AG04450 (cell line): ENCODE measurements around the gene BRMS1L. TPM values are rescaled to one million over a fixed set of nuclear protein-coding genes. Genes with fewer than 3 reads are reported as not detected.

ENCODE experiments used
- CTCF ChIA-PET: fragments of 300-600, 350-600 bp; formaldehyde crosslinking; extraction: SDS; loops from one replicate; lab custom pipeline; 2022; ENCODE audit warnings: antibody characterized with exemption, inconsistent platforms; lab: Charles Lee
- POLR2A ChIA-PET: fragments of 350-600 bp; formaldehyde crosslinking; extraction: SDS; loops from one replicate; lab custom pipeline; 2021; ENCODE audit warnings: antibody characterized with exemption, inconsistent platforms; lab: Yijun Ruan, JAX
- DNase-seq: peaks from one replicate; pipeline ENCODE4 v3.0.0-alpha.2; 2011; ENCODE audit warnings: low read depth, low spot score
- H3K27ac ChIP-seq: one replicate; pipeline ENCODE4 v1.5.1; 2012; ENCODE audit warnings: low read depth, low read length, control low read depth
- H3K27me3 ChIP-seq: one replicate; pipeline ENCODE4 v1.6.0; 2012; ENCODE audit warnings: low read length; ENCODE audit not compliant: control insufficient read depth, insufficient read depth
- H3K4me3 ChIP-seq: 2 replicates; pipeline ENCODE4 v1.5.1; 2011; ENCODE audit warnings: mild to moderate bottlenecking, low read depth, low read length, control low read depth
- H3K9me3 ChIP-seq: 2 replicates; pipeline ENCODE4 v1.5.1; 2012; ENCODE audit warnings: low read length; ENCODE audit not compliant: control insufficient read depth, insufficient read depth
- CTCF ChIP-seq: IDR thresholded peaks from 2 replicates; pipeline ENCODE4 v1.5.1; 2011; ENCODE audit warnings: low read depth, low read length, control low read depth, inconsistent platforms
- polyA plus RNA-seq: library from polyadenylated mRNA; depleted of rRNA; stranded (reverse); fragments of >200 nt; gene quantifications from 2 replicates; pipeline ENCODE4 v1.2.3, GENCODE V29; 2011

The BRMS1L gene
- polyA plus RNA-seq, 1 experiment = 8.7 TPM

DNA sequence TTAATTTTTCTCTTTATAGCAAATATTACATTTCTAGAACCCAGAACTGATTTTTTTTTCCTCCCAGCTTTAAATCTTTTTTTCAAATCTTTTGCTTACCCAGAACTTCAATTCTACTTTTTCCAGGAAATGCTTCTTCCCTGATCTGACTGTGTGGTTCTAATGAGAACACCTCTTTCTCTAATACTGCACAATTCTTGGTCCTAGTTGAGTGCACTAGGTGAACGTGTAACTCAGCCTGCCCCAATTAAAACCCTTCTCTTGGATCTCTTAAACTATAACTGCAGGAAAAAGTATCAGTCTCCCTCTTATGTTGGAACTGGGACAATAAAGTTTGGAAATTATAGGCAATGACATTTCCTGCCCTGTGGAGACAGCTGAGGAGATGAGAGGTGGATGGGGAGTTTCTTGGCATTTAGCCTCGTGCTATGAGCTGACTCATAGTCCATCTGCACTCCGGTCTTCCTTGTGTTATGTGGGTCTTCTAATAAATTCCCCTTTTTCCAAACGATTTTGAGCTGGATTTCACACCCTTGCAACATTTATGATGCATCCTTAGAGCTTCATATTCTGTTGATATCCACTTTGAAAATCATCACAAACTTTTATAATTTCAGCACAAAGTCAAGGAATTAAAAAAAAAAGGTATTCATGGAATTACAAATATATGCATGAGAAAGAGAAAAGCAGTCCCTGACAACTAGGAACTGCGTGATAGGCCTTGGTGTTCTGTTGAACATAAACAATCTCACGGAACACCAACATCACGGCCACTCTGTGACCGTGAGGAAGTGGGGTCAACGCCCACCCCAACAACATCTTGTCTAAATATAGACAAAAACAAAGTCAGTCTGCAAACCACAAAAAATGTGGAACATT is 52.4 kb downstream of the BRMS1L start:
- TF ChIP-seq CTCF = no peak
- peak; percentile 68 for DNase-seq
- Histone ChIP-seq H3K4me3 (peak overlapping the region; percentile 11; the same call in 1 of the 2 replicates), H3K27ac (peak overlapping the region; percentile 74), H3K9me3 (no peaks in the 10 kb centered on the region), H3K27me3 (no peaks in the 10 kb centered on the region)
- ChIA-PET POLR2A (no interaction called here), CTCF (interaction anchor here (0.7 to 1.7 kb wide), 6 partner anchors 11 to 675 kb away, joined by 3 to 5 read pairs (median 4); no protein-coding TSS in a partner anchor)

GRCh38 chr14:35879151-35879648 is 53.1 kb downstream of the BRMS1L start:
- Histone ChIP-seq H3K27me3 (no peaks in the 10 kb centered on the region), H3K4me3 (peak overlapping the region; percentile 11; the same call in 1 of the 2 replicates)
- POLR2A ChIA-PET = no interaction called here

DNA sequence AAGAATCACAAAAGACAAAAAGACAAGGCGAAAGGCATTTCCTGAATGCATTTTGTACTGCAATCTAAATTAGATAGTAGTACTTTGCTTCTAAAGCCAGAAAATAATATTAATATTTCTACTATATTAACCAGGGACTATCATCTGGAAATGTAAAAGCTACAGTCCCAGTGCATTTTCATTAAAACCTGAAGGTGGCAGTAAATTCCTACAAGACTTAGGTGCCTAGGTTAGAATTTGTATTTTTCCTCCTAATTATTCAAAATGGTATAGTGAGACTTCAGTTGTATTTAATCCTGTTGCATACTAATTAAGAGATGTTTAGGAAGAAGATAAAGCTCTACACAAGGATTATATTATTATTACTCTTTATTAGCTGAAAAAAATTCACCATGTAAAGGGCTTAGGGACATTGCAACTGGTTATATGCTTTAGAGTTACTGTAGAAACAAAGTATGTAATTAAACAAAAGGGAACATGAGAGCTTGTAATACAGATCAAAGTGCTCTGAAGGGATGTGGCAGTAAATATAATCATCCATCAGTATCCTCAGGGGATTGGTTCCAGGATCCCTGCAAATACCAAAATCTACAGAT is 53.6 kb downstream of the BRMS1L start:
- H3K27ac ChIP-seq = no peak overlapping the region
- POLR2A ChIA-PET = no interaction called here
- peak; percentile 47 for TF ChIP-seq CTCF
- H3K9me3 ChIP-seq = no peaks in the 10 kb centered on the region
- CTCF ChIA-PET = interaction anchor here (0.6 to 1.6 kb wide), 11 partner anchors 9 to 674 kb away, joined by 3 to 8 read pairs (median 4); partner anchors contain the start of gene BRMS1L
- no peaks in the 10 kb centered on the region for H3K27me3 ChIP-seq
- DNase-seq = no peak
- H3K4me3 ChIP-seq = no peak overlapping the region

More at GRCh38 chr14:35879151-35879648, 53.1 kb downstream of the BRMS1L start:
- Histone ChIP-seq H3K27ac (peak overlapping the region; percentile 74), H3K9me3 (no peaks in the 10 kb centered on the region)
- CTCF ChIA-PET = interaction anchor here (0.8 to 1.6 kb wide), 9 partner anchors 9 to 674 kb away, joined by 3 to 8 read pairs (median 4); no protein-coding TSS in a partner anchor
- no peak for DNase-seq
- no peak for TF ChIP-seq CTCF

GRCh38 chr14:35881280-35881679 is 55.1 kb downstream of the BRMS1L start:
- Histone ChIP-seq H3K27me3 (no peaks in the 10 kb centered on the region), H3K27ac (no peak overlapping the region), H3K9me3 (no peaks in the 10 kb centered on the region), H3K4me3 (no peak overlapping the region)
- CTCF ChIA-PET = interaction anchor here (0.6 kb wide), 1 partner anchor 24 kb away, joined by 8 read pairs; no protein-coding TSS in a partner anchor
- POLR2A ChIA-PET = no interaction called here
- TF ChIP-seq CTCF = no peak
- no peak for DNase-seq
